ENCODE data around the gene ZC2HC1B.
"Not testable (repeated sequence)": the region's sequence is repeated elsewhere in the genome, so short reads cannot be mapped to it uniquely, and the experiment has no call there.

ZC2HC1B gene

DNA sequence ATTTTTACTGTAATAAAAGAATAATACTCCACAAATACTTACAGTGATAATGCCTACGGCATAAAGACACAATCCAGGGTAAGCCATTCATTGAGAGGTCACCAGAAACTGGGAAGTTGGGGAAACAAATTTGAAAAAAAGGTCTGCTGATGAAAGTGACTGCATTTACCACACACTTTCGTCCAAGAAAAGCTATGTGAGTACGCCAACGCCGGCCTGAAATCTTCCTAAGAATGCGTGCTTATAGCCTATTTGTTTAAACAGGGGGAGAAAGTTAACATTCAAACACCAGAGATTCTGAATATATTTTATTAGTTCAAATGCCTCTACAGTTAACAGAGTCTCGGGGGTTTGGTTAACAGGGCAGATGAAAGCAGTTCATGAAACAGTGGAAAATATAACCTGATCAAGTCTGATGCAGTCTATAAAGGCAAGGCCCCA is 21.8 kb upstream of the ZC2HC1B start:
- TF ChIP-seq Cebpa-rat (IDR thresholded peaks at IDR 0.05): no peak
- no peaks in the 10 kb centered on the region for H3K27me3 ChIP-seq

DNA sequence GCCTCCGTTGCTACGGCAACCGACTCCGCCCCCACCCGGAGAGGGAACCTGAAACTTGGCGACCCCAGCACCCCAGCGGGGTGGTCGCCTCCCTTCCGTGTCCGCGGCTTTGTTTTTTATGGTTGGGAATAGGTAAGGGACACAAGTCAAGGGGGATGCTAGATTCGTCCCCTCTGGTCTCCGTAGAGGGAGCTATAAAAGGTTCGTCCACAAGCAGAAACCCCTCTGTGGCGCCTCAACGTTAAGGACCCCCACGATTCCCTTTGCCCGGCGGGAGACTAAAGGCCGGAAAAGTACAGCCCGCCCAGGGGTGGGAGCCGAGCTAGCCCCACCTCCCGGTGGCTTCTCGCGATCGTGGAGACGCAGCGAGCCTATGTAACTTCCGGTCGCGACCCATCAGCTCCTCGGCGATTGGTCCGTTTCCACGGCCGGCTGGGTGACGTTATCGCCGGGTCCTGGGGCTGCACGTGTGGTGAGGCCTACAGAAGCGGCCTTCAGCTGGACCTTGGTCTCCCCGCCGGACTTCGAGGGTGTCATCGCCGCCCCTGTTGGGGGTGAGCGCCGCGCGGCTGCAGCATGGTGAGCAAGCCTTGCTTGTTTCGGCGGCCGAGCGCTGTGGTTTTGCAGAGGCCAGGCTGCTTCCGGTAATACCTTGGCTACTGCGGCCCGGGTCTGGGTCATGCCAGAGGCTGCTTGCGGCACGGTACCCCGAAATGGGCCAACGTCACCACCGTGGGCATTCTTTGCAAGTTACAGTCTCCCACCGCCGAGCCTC is 21.2 kb upstream of the ZC2HC1B start, which contains the start of gene LTV1:
Gene LTV1, plus strand, starts transcription at position 437 of the 775 bp plus-strand sequence. Its CDS starts 140 bp downstream, at position 577.
- no peaks in the 10 kb centered on the region for H3K27me3 ChIP-seq
- TF ChIP-seq Cebpa-rat (IDR thresholded peaks at IDR 0.05): no peak
- H3K4me1 ChIP-seq: peaks cover 22% of the 10 kb centered on the region

More for the DNA sequence above, 21.8 kb upstream of the ZC2HC1B start:
- H3K4me1 ChIP-seq: peaks cover 22% of the 10 kb centered on the region
- H3K9me3 ChIP-seq: no peaks in the 10 kb centered on the region
- H3K27ac ChIP-seq: peak overlapping the region; percentile 93
- H3K4me2 ChIP-seq: peak overlapping the region; percentile 90
- H3K9ac ChIP-seq: peak overlapping the region; percentile 93
- peak overlapping the region; percentile 89 for H3K4me3 ChIP-seq
- peaks cover 32% of the 10 kb centered on the region for H3K36me3 ChIP-seq
- no peaks in the 10 kb centered on the region for H4K20me1 ChIP-seq

GRCh38 chr6:143843677-143843999 is 20.6 kb upstream of the ZC2HC1B start:
- no peaks in the 10 kb centered on the region for H3K27me3 ChIP-seq
- peak overlapping the region; percentile 89 for H3K4me3 ChIP-seq
- peak overlapping the region; percentile 90 for H3K4me2 ChIP-seq
- no peak for TF ChIP-seq Cebpa-rat (IDR thresholded peaks at IDR 0.05)
- no peaks in the 10 kb centered on the region for H3K9me3 ChIP-seq
- peaks cover 43% of the 10 kb centered on the region for H3K36me3 ChIP-seq
- peak overlapping the region; percentile 93 for H3K27ac ChIP-seq
- peaks cover 5% of the 10 kb centered on the region; the same call in 1 of the 2 replicates for H4K20me1 ChIP-seq
- peak overlapping the region; percentile 93 for H3K9ac ChIP-seq
- peaks cover 22% of the 10 kb centered on the region for H3K4me1 ChIP-seq

More for the DNA sequence above, 21.2 kb upstream of the ZC2HC1B start, which contains the start of gene LTV1:
- H3K4me2 ChIP-seq: peak within 1 kb of the TSS; percentile 90
- H3K4me3 ChIP-seq: peak within 1 kb of the TSS; percentile 89
- H3K36me3 ChIP-seq: peaks cover 38% of the 10 kb centered on the region
- H3K27ac ChIP-seq: peak within 1 kb of the TSS; percentile 93
- peak within 1 kb of the TSS; percentile 93 for H3K9ac ChIP-seq
- H3K9me3 ChIP-seq: no peaks in the 10 kb centered on the region
- H4K20me1 ChIP-seq: no peaks in the 10 kb centered on the region

- Histone ChIP-seq H3K27ac (peak overlapping the region; percentile 93), H4K20me1 (peaks cover 9% of the 10 kb centered on the region; the same call in 1 of the 2 replicates), H3K4me1 (peaks cover 22% of the 10 kb centered on the region), H3K36me3 (peaks cover 47% of the 10 kb centered on the region), H3K9me3 (no peaks in the 10 kb centered on the region), H3K4me3 (peak overlapping the region; percentile 89), H3K4me2 (peak overlapping the region; percentile 90), H3K27me3 (no peaks in the 10 kb centered on the region), H3K9ac (peak overlapping the region; percentile 93)
- no peak for TF ChIP-seq Cebpa-rat (IDR thresholded peaks at IDR 0.05)
Observed at GRCh38 chr6:143844006-143844405, 20.3 kb upstream of the ZC2HC1B start.

- no peaks in the 10 kb centered on the region for H3K27me3 ChIP-seq
- H3K9ac ChIP-seq: no peak overlapping the region
- H3K4me3 ChIP-seq: no peak overlapping the region
- no peak for TF ChIP-seq Cebpa-rat (IDR thresholded peaks at IDR 0.05)
- H3K36me3 ChIP-seq: peaks cover 57% of the 10 kb centered on the region
- H3K9me3 ChIP-seq: no peaks in the 10 kb centered on the region
- H3K4me2 ChIP-seq: no peak overlapping the region
- no peak overlapping the region for H3K27ac ChIP-seq
- peaks cover 22% of the 10 kb centered on the region for H3K4me1 ChIP-seq
- H4K20me1 ChIP-seq: peaks cover 17% of the 10 kb centered on the region; the same call in 1 of the 2 replicates
Observed at GRCh38 chr6:143845033-143845432, 19.2 kb upstream of the ZC2HC1B start.

GRCh38 chr6:143851706-143852105 is 12.6 kb upstream of the ZC2HC1B start:
- Histone ChIP-seq H3K9me3 (peaks cover 29% of the 10 kb centered on the region), H4K20me1 (peaks cover 64% of the 10 kb centered on the region), H3K36me3 (peaks cover 97% of the 10 kb centered on the region)
- not testable (repeated sequence) for H3K27me3 ChIP-seq, H3K9ac ChIP-seq, H3K4me3 ChIP-seq, H3K4me2 ChIP-seq, H3K4me1 ChIP-seq, H3K27ac ChIP-seq

DNA sequence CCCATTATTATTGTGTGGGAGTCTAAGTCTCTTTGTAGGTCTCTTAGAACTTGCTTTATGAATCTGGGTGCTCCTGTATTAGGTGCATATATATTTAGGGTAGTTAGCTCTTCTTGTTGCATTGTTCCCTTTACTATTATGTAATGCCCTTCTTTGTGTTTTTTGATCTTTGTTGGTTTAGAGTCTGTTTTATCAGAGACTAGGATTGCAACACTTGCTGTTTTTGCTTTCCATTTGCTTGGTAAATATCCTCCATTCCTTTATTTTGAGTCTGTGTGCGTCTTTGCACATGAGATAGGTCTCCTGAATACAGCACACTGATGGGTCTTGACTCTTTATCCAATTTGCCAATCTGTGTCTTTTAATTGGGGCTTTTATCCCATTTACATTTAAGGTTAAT is 9.2 kb upstream of the ZC2HC1B start:
- H3K9ac ChIP-seq, H3K27ac ChIP-seq, H3K27me3 ChIP-seq, H3K4me1 ChIP-seq, H3K4me3 ChIP-seq, H3K4me2 ChIP-seq: not testable (repeated sequence)
- Histone ChIP-seq H3K9me3 (peaks cover 29% of the 10 kb centered on the region), H4K20me1 (peaks cover 56% of the 10 kb centered on the region), H3K36me3 (peaks cover 97% of the 10 kb centered on the region)

GRCh38 chr6:143856762-143857161 is 7.5 kb upstream of the ZC2HC1B start:
- not testable (repeated sequence) for H3K9ac ChIP-seq, H3K4me3 ChIP-seq, H3K27ac ChIP-seq, H3K27me3 ChIP-seq, H3K4me2 ChIP-seq, H3K4me1 ChIP-seq
- H4K20me1 ChIP-seq: peaks cover 49% of the 10 kb centered on the region
- H3K36me3 ChIP-seq: peaks cover 97% of the 10 kb centered on the region
- peaks cover 19% of the 10 kb centered on the region for H3K9me3 ChIP-seq

GRCh38 chr6:143857651-143858050 is 6.6 kb upstream of the ZC2HC1B start:
- Histone ChIP-seq H3K9ac (no peak overlapping the region), H3K4me3 (no peak overlapping the region), H3K4me1 (no peaks in the 10 kb centered on the region), H3K27me3 (no peaks in the 10 kb centered on the region), H3K36me3 (peaks cover 97% of the 10 kb centered on the region), H3K9me3 (peaks cover 10% of the 10 kb centered on the region; the same call in 1 of the 2 replicates), H3K27ac (no peak overlapping the region), H3K4me2 (no peak overlapping the region), H4K20me1 (peaks cover 41% of the 10 kb centered on the region; the same call in 1 of the 2 replicates)
- TF ChIP-seq Cebpa-rat (IDR thresholded peaks at IDR 0.05): no peak

DNA sequence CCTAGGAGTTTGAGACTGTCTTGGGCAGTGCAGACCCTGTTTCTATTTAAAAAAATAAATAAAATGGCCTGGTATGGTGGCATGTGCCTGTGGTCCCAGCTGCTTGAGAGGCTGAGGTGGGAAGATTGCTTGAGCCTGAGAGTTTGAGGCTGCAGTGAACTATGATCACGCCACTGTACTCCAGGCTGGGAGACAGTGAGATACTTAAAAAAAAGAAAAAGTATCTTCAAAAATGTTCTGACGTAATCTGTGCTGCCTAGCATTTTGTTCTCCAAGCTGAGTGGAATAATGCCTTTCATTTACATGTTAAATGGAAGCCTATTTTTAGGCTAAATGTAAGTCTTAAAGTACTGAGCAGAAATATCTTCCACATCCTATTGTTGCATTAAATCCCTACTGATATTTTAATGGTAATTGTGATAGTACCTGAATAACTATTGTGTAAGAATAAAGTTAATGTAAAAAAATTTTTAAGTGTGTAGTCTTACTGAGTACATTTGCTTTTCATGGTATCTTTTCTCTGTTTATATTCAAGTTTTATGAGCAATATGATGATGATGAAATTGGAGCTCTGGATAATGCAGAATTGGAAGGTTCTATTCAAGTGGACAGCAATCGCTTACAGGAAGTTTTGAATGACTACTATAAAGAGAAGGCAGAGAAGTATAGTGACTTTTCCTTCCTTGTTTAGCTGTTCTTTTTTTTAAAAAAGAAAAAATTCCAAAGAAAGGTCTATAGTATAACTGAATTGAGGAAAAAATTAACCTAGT is 4.2 kb upstream of the ZC2HC1B start:
- H3K36me3 ChIP-seq: peaks cover 99% of the 10 kb centered on the region

More for the DNA sequence above, 4.2 kb upstream of the ZC2HC1B start:
- H3K4me1 ChIP-seq: no peaks in the 10 kb centered on the region
- H3K27ac ChIP-seq: no peak overlapping the region
- H3K27me3 ChIP-seq: no peaks in the 10 kb centered on the region
- H3K4me3 ChIP-seq: no peak overlapping the region
- no peak overlapping the region for H3K9ac ChIP-seq
- peaks cover 25% of the 10 kb centered on the region; the same call in 1 of the 2 replicates for H4K20me1 ChIP-seq
- 0 out of 2 replicates have a peak, but pooled peaks cover under 1% of the 10 kb centered on the region for H3K9me3 ChIP-seq
- no peak for TF ChIP-seq Cebpa-rat (IDR thresholded peaks at IDR 0.05)
- no peak overlapping the region for H3K4me2 ChIP-seq

Measured in BLaER1 (cell line).